K562 (cell line): ENCODE data around the gene ADPRH. TPM values are rescaled to one million over a fixed set of nuclear protein-coding genes. Genes with fewer than 3 reads are reported as not detected.

Experiments
- ATAC-seq: fragments of 200-7000 bp; cut with Tn5 transposase; 3 replicates; pipeline ENCODE4 v1.9.1; 2020; ENCODE audit warnings: moderate library complexity
- BruUV-seq: library from RNA; stranded (reverse); fragments of 400-500 nt; replicated peaks from 2 replicates; lab custom pipeline; 2021; lab: Mats Ljungman, UMichigan
- CTCF ChIA-PET: fragments of 300-600 bp; formaldehyde crosslinking; extraction: SDS; loops from one replicate; lab custom pipeline; 2021; ENCODE audit warnings: low intra/inter-chr PET ratio; lab: Yijun Ruan, JAX
- POLR2A ChIA-PET: fragments of 300-600, 350-650 bp; sonication (Branson Sonifier 250); formaldehyde crosslinking; extraction: SDS; loops from one replicate; lab custom pipeline; 2021; ENCODE audit warnings: antibody characterized with exemption, inconsistent platforms; lab: Yijun Ruan, JAX
- DNase-seq, 4 experiments: peaks; one replicate each; pipeline versions ENCODE4 v3.0.0 to v3.0.0-alpha.2; 2011 to 2018; ENCODE audit warnings: low spot score in 3 of 4, mixed read lengths in 3 of 4; ENCODE audit errors: extremely low read depth in 1 of 4
- FAIRE-seq: peaks from 2 replicates; lab custom pipeline; 2011; peaks lifted over from hg19 to GRCh38; lab: Jason Lieb, UNC
- H2AFZ ChIP-seq: 2 replicates; pipeline ENCODE4 v1.6.0; 2011; ENCODE audit warnings: low read depth, low read length, control low read depth, inconsistent platforms
- H3K27ac ChIP-seq: fragments of 200-600 bp; 3 replicates; pipeline ENCODE4 v1.8.0; 2011; ENCODE audit warnings: low read depth, mild to moderate bottlenecking, control low read depth, inconsistent platforms, low read length, moderate library complexity, mixed read lengths; ENCODE audit errors: extremely low read depth
- H3K27me3 ChIP-seq, 2 experiments: fragments of 300-600 bp in 1 of 2; 2 replicates in 1 of 2; 3 replicates in 1 of 2; pipeline versions ENCODE4 v1.6.0 to v1.8.0; 2011; ENCODE audit warnings: inconsistent platforms in 2 of 2, low read length in 2 of 2, mild to moderate bottlenecking in 1 of 2, mixed read lengths in 1 of 2, moderate library complexity in 1 of 2; ENCODE audit not compliant: control insufficient read depth in 2 of 2, insufficient read depth in 2 of 2
- H3K36me3 ChIP-seq: fragments of 300-600 bp; 3 replicates; pipeline ENCODE4 v1.8.0; 2011; ENCODE audit warnings: mild to moderate bottlenecking, low read length, inconsistent platforms; ENCODE audit not compliant: control insufficient read depth, insufficient read depth
- H3K4me1 ChIP-seq, 2 experiments: fragments of 200-600 bp in 1 of 2; replicated peaks in 1 of 2; 2 replicates in 1 of 2; 3 replicates in 1 of 2; pipeline versions ENCODE4 v1.5.1 to v1.8.0; 2011; ENCODE audit warnings: inconsistent platforms in 2 of 2, low read length in 2 of 2, mild to moderate bottlenecking in 1 of 2, mixed read lengths in 1 of 2, moderate library complexity in 1 of 2; ENCODE audit not compliant: control insufficient read depth in 2 of 2, insufficient read depth in 2 of 2
- H3K4me2 ChIP-seq: 2 replicates; pipeline ENCODE4 v1.6.1; 2011; ENCODE audit warnings: low read length, control low read depth, inconsistent platforms, mixed read lengths; ENCODE audit not compliant: insufficient read depth
- H3K4me3 ChIP-seq: fragments of 200-600 bp; sonication (generic), shearing (Covaris generic); 2 replicates; pipeline ENCODE4 v1.5.1; 2016; ENCODE audit warnings: control low read depth, inconsistent platforms
- H3K79me2 ChIP-seq: fragments of 200-600 bp; 3 replicates; pipeline ENCODE4 v1.8.0; 2011; ENCODE audit warnings: low read length, inconsistent platforms; ENCODE audit not compliant: control insufficient read depth, insufficient read depth
- H3K9ac ChIP-seq, 2 experiments: 2 replicates each; pipeline versions ENCODE4 v1.6.0 to v1.6.1; 2011; ENCODE audit warnings: low read depth in 2 of 2, low read length in 2 of 2, control low read depth in 1 of 2, inconsistent platforms in 1 of 2, mild to moderate bottlenecking in 1 of 2, mixed read lengths in 1 of 2; ENCODE audit not compliant: insufficient read depth in 1 of 2
- H3K9me1 ChIP-seq: one replicate; pipeline ENCODE4 v1.6.0; 2011; ENCODE audit warnings: inconsistent platforms, mild to moderate bottlenecking, low read length, moderate library complexity; ENCODE audit not compliant: control insufficient read depth, insufficient read depth
- H3K9me3 ChIP-seq: replicated peaks from 2 replicates; pipeline ENCODE4 v1.5.1; 2011; ENCODE audit warnings: low read depth, low read length, inconsistent platforms; ENCODE audit not compliant: control insufficient read depth, insufficient read depth
- H4K20me1 ChIP-seq: replicated peaks from 2 replicates; pipeline ENCODE4 v1.6.1; 2011; ENCODE audit warnings: low read length, inconsistent platforms, mixed read lengths; ENCODE audit not compliant: control insufficient read depth, insufficient read depth
- BRF1 ChIP-seq: IDR thresholded peaks from 3 replicates; pipeline ENCODE4 v1.6.1; 2011; ENCODE audit warnings: borderline replicate concordance, mild to moderate bottlenecking; ENCODE audit not compliant: insufficient read length; ENCODE audit errors: extremely low read depth
- HCFC1 ChIP-seq: IDR thresholded peaks from 2 replicates; pipeline ENCODE4 v1.6.1; 2012; ENCODE audit warnings: low read depth, low read length, improper control_type of control experiment
- MCM2 ChIP-seq: fragments of 450-650 bp; IDR thresholded peaks from 2 replicates; pipeline ENCODE4 v1.6.1; 2017; ENCODE audit warnings: low read depth, mild to moderate bottlenecking
- MECOM ChIP-seq: fragments of 250-450 bp; sonication (Bioruptor Pico); IDR thresholded peaks from 2 replicates; pipeline ENCODE4 v1.8.0; 2022; ENCODE audit warnings: inconsistent platforms
- MGA ChIP-seq: fragments of 450-650 bp; IDR thresholded peaks from 2 replicates; pipeline ENCODE4 v1.6.1; 2016; ENCODE audit warnings: mild to moderate bottlenecking, moderate library complexity
- NUFIP1 ChIP-seq: fragments of 450-650 bp; IDR thresholded peaks from 2 replicates; pipeline ENCODE4 v1.6.1; 2018; ENCODE audit not compliant: partially characterized antibody
- PCBP1 ChIP-seq: fragments of 200-400 bp; formaldehyde crosslinking; IDR thresholded peaks from 2 replicates; pipeline ENCODE4 v1.6.1; 2018; ENCODE audit warnings: mild to moderate bottlenecking, low read depth, low read length; ENCODE audit not compliant: poor library complexity, severe bottlenecking
- POLR2A ChIP-seq: fragments of 450-650 bp; conservative IDR thresholded peaks from 2 replicates; pipeline ENCODE4 v1.6.1; 2016
- ZFP30 ChIP-seq: fragments of 250-450 bp; sonication (Bioruptor Pico); IDR thresholded peaks from 2 replicates; pipeline ENCODE4 v1.8.0; 2022; ENCODE audit warnings: moderate library complexity, mild to moderate bottlenecking, inconsistent platforms, borderline replicate concordance
- in situ Hi-C: fragments of 300-500 bp; cut with MboI; formaldehyde crosslinking; loops from 4 replicates; pipeline ENCODE4 v1.15.0; 2018; ENCODE audit warnings: inconsistent platforms, mixed read lengths
- intact Hi-C: fragments of 100-400 bp; cut with micrococcal nuclease; formaldehyde crosslinking; loops from 2 replicates; pipeline ENCODE4 v1.14.2; 2022
- polyA plus RNA-seq, 8 experiments: library from polyadenylated mRNA; depleted of rRNA in 4 of 8; stranded (reverse) in 5 of 8; unstranded in 3 of 8; fragments of >200 nt; fragmentation: Nextera tagmentation in 2 of 8; fragmentation: Illumina TruSeq in 1 of 8; extraction: Ambion mirVana in 2 of 8; extraction: Trizol in 1 of 8; gene quantifications; 2 replicates each; pipeline versions ENCODE4 v1.2.1 to v1.2.3, GENCODE V29; 2011 to 2014; ENCODE audit warnings: inconsistent platforms in 1 of 8, missing spikeins in 1 of 8
- total RNA-seq, 7 experiments: library from RNA; depleted of rRNA in 6 of 7; stranded (reverse); fragments of >200 nt in 6 of 7; fragmentation: Illumina TruSeq in 2 of 7; extraction: Trizol in 2 of 7; gene quantifications; 2 replicates each; pipeline versions ENCODE4 v1.2.1 to v1.2.3, GENCODE V29; 2011 to 2021; ENCODE audit warnings: low replicate concordance in 1 of 7

The ADPRH gene
- total and polyA plus RNA-seq, 9 of the 15 experiments (the other 6 are each of a cell fraction or from before 2014, with no cell fraction given) = 0.01 to 1.4 (median 0.65) TPM

GRCh38 chr3:119575507-119575906 is 3.8 kb upstream of the ADPRH start:
- no peaks in the 10 kb centered on the region for H3K9me1 ChIP-seq
- DNase-seq (no peak), ATAC-seq (no peak), FAIRE-seq (no peak)
- no peak overlapping the region for H3K4me2 ChIP-seq
- H3K9me3 ChIP-seq = no peaks in the 10 kb centered on the region
- no peak overlapping the region for H3K4me3 ChIP-seq
- no peaks in the 10 kb centered on the region for H3K27me3 ChIP-seq
- in situ Hi-C loops (no loop called here), intact Hi-C loops (no loop called here)
- CTCF ChIA-PET = no interaction called here
- no peak overlapping the region for H2AFZ ChIP-seq
- H4K20me1 ChIP-seq = no peaks in the 10 kb centered on the region
- no peaks in the 10 kb centered on the region for H3K36me3 ChIP-seq
- POLR2A ChIA-PET = no interaction called here
- no peak for TF ChIP-seq NUFIP1
- TF ChIP-seq HCFC1 = no peak
- no peak for TF ChIP-seq MCM2
- TF ChIP-seq PCBP1 = no peak
- TF ChIP-seq MGA = no peak
- TF ChIP-seq MECOM = no peak
- no peak for TF ChIP-seq POLR2A
- no peak for TF ChIP-seq BRF1
- no peak for TF ChIP-seq ZFP30 (CRISPR knock-in tag)
- H3K79me2 ChIP-seq = no peaks in the 10 kb centered on the region
- H3K9ac ChIP-seq = no peak overlapping the region
- peaks cover 3 to 8% of the 10 kb centered on the region in 2 experiments; a peak in 4 of 5 replicates for H3K4me1 ChIP-seq
- no TSS peak for BruUV-seq
- no peak overlapping the region for H3K27ac ChIP-seq
